HG03342 (cell line): ENCODE results near the gene INPP4A.
"Not testable (repeated sequence)": the region's sequence is repeated elsewhere in the genome, so short reads cannot be mapped to it uniquely, and the experiment has no call there.

Source experiments
- ATAC-seq: cut with Tn5 transposase; IDR thresholded peaks from one replicate; pipeline ENCODE4 v1.9.1; 2021; ENCODE audit warnings: mild to moderate bottlenecking, moderate library complexity; ENCODE audit not compliant: unreplicated experiment

Gene INPP4A

DNA sequence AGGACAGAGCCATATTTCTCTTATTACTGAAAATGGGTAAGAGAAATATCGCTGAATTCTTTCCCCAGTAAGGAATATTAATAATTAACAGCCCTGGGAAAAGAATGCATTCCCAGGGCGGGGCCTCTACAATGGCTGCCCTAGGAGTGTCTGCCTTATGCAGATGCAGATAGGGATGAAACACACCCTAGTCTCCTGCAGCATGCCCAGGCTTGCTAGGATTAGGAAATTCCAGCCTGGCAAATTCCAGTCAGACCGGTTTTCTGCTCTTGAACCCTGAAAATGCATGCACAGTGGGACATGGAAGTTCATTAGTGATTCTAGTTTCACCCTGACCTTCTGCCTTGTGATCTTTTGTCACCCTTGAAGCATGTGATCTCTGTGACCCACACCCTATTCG lies 9.0 kb upstream of the INPP4A start:
- ATAC-seq = not testable (repeated sequence)

DNA sequence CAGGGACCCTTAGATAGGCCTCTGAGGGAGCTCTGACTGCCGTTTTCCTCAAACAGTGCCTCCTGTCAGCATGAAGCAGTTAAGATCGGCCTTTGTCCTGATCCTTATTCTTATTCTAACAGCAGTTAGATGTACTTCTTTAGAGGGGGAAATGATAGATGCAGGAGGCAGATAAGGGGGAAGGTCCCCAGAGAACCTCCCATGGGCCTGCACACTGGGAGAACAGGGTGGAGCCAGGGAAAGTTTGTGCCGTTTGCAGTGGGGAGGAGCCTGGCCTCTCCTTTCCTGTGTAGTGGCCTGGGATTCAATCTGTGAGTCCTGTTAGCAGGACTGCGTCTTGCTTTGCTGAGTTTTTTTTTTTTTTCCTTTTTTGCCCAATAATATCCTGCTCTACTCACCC lies 7.9 kb upstream of the INPP4A start:
- no peak for ATAC-seq

DNA sequence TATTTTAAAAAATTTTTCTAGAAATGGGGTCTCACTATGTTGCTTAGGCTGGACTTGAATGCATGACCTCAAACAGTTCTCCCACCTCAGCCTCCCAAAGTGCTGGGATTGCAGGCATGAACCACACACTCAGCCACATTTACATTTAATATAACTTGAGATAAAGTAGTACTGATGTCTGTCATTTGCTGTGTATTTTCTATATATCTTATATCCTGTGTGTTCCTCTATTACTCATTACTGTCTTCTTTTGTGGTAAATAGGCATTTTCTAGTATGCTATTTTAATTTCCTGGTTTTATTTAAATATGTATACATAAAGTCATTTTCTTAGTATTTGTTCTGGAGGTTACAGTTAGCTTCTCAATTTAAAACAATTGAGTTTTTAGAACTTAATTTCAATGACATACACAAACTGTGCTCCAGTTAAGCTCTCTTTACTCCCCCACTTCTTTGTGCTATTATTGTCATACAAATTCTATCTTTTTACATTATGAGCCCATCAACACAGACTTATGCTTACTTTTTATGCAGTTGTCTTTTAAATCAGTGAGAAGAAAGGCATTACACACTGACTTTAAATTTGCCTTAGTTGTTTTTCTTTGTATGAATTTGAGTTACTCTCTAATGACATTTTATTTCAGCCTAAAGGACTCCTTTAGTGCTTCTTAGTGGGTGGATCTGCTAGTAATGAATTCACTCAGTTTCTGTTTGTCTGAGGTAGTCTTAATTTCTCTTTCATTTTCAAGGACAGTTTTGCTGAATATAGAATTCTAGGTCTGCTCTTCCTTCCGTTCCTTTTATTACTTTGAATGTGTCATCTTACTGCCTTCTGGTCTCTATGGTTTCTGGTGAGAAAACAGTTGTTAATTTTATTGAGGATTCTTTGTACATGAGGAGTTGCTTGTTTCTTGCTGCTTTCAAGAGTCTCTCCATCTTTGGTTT lies 6.2 kb upstream of the INPP4A start:
- ATAC-seq = peak; percentile 92

DNA sequence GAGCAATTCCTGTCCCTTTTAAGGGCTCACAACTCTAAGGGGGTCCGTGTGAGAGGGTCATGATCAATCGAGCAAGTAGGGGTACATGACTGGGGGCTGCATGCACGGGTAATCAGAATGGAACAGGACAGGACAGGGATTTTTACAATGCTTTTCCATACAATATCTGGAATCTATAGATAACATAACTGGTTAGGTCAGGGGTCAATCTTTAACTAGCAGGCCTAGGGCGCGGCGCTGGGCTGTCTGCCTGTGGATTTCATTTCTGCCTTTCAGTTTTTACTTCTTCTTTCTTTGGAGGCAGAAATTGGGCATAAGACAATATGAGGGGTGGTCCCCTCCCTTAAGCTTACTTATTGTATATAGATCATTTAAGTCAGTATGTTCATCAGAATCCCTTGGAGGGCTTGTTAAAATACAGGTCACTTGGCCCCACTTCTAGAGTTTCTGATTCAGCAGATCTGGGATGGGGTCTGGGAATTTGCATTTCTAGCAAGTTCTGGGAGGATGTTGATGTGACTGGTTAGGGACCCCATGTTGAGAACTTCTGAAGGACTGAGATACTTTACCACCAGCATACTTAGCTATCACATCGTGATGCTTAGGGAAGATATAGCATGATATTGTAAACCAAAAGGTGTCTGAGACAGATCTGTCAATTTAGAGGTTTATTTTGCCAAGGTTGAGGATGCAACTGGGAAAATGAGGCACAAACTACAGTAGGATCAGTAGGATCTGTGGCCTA lies 2.8 kb upstream of the INPP4A start:
- ATAC-seq = no peak

DNA sequence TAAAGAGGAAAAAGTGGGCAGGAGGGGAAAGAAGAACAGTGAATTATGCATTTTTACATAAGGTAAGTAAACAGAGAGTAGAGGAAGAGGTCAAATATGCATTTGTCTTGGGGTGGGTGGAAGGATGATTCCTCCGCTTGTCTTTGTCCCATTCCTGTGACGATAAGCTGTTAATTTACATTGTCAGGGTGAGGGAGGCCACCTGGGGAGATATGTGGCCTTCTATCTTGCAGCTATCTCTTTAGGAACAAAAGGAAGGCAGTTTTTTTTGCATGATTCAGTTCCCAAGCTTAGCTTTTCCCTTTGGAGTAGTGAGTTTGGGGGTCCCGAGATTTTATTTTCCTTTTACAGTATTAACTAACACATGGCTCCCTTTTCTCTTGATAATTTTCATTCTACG lies 2.2 kb upstream of the INPP4A start:
- no peak for ATAC-seq

DNA sequence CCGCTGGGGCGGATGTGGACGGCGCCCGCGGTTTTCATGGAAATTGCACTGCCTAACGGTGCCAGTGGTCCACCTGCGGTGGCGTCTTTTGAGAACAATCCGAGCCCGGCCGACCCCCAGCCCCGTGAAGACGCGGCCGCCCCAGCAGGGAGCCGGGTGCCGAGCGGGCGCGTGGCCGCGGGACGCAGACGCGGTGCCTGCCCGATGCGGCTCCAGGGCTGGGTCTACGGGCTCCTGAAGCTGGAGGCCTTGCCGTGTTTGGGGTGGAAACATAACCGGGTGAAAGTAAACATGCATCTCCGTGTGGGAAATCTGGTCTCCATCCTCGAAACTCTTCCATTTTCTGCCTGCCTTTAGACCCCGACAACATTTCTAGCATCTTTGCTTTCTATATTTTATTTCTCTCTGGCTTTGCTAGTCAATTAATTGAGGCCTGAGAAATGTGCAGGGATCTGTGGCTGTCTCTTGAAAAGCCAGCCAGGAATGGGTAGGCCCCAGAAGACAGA lies 572 bp downstream of the INPP4A start:
- peak; percentile 31 for ATAC-seq

DNA sequence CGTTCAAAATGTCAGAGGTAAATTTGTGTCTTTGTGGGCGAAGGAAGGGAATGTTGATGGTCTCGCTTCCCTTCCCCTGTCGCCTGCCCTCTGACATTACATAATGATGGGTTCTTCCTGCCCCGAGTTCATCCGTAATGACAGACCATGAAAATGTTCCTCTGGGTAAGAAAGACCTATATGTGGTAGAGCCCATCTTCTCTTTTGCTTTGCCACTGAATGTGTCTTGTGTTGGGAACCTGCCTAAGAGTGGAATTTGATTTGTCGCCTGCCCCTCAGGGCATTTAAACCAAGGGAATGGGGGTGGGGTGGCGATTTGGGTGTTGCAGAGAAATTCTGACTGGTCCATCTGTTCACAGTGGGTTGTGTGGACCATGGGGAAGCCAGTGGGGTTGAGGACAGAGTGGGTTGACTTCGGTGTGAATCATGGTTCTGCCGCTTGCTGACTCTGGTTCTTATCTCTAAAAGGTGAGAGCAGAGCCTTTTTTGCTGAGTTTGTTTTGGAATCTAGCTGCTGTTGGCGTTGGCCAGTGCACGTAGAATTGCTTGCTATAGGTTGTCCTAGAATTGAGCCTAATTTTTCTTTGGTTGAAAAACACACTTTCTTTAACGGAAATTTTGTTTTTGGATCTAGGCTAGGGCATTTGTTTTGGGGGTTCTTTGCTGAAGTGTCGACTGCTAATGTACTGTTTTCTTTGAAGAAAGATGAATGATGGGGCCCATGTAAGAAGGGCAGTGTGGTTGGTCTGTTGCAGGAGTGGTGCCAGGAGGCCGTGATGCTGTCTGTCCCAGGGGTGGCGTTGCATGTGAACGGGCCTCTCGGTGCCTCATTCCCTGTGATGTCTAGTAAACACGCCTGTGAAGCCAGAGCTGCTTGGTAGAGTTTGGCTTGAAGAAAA lies 1.3 kb downstream of the INPP4A start:
- ATAC-seq = no peak

DNA sequence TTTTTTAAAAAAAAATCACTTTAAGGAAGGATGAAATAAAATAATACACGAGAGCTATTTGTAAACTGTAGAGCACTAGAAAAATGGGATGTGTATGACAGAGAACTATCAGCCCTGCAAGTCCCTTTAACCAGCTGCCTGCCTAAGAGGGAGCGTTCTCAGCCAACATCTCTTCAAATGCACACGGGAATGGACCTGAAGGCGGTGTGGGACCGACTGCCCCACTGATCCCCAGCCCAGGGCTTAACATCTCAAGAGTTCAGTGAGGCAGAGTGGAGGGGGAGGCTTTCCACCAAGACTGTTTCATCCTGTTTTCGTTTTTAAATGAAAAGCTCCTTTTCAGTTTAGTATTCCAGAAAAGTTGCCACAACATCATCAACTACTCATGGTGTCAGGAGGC lies 2.2 kb downstream of the INPP4A start:
- ATAC-seq = no peak

DNA sequence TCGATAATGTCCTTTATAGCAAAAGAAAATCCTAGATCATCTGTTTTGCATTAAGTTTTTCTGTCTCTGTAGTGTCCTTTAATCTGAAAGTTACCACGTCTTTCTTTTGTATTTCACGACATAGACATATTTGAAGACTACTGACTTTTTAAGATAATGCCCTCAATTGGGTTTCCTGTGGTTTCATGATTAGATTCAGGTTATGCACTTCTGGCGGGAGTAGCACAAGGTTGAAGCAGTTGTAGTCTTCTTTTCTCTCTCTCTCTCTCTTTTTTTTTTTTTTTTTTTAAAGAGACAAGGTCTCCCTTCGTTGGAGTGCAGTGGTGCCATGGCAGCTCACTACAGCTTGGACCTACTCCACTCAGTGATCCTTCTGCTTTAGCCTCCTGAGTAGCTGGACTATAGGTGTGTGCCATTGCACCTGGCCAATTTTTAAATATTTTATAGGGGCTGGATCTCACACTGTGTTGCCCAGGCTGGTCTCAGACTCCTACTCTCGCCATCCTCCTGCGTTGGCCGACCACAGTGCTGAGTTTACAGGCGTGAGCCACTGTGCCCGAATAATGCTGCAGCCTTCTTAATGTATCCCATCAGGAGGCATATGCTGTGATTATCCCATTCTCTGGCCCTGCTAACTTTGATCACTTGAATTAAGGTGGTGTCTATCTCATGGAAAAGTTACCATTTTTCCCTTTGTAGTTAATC lies 3.9 kb downstream of the INPP4A start:
- ATAC-seq = no peak

DNA sequence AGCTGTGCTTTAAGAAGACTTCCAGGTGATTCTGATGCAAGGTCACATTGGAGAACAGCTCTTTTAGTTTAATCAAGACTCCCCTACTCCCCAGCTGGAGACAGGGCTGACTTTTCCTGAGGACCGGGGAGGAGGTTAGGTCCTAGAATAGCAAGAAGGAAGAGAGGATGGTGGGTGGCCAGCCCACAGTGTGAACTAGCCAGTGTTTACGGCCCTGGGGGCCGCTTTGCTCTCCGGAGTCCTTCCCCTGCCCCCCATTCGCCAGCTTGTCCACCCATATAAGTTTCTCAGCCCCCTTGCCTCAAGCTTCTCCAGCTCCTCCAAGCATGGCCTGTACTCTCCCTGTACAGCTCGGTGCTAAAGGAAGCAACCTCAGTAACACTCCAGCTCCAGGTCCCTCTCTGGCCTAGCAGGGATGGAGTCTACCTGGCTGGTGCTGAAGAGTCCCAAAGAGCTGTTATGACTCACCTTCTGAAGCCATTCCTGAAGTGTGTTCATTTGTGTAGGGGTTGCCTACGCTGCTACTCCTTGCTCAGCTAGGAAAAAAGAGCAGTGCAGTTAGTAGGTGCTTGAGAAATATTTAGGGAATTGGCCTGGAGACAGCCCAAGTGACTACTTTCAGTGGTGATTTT lies 7.9 kb downstream of the INPP4A start:
- no peak for ATAC-seq

DNA sequence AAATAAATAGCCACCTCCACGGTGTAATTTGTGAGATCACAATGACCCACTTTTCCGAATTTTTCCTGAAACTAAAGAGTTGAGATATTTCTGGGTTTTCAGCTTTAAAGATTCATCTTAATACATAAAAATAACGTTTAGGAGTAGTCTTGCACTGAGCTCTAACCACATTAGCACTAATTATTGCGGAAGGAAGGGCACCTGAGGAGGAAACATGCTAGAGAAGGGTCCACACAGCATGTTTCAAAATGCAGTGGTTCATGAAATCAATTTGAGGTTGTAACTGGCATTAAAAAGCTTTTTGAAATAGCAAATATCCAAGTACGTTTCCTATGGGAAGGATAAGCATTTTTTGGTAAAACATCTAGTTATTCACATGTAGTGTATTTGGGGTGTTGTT lies 8.4 kb downstream of the INPP4A start:
- no peak for ATAC-seq

DNA sequence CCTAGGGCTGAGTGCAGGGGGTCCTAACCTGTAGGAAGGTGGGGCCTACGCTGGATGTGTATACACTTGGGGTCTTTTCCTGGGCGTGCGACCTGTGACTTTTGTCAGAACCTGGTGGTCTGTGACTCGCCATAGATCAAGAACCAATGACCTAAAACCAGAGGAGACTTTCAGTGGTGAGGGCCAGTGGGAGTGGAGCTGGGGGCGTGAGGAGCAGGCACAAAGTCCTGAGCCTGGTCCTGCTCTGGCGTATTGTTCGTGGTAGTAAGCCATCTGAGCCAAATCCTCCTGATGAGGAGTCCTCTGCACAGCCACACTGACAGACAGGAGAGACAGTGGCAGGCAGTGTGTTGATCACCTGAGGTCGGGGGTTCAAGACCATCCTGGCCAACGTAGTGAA lies 8.9 kb downstream of the INPP4A start:
- no peak for ATAC-seq

DNA sequence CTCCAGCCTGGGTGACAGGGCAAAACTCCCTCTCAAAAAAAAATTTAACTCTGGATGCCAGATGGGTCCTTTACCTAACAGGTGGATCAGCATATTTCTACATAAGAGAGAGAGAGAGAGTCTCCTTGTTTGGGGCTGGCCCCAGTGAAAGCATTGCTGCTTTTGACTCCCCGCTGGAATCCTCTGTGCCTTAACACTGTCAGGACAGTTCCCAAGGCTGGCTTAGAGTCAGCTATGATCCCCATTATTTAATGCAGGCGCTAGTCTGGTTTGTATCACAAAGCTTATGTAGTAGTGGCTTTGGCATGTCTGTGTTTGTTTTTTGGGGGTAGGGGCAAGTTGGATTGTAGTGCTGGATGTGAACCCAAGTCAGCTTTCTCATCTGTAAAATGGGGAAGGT lies 9.4 kb downstream of the INPP4A start:
- no peak for ATAC-seq

DNA sequence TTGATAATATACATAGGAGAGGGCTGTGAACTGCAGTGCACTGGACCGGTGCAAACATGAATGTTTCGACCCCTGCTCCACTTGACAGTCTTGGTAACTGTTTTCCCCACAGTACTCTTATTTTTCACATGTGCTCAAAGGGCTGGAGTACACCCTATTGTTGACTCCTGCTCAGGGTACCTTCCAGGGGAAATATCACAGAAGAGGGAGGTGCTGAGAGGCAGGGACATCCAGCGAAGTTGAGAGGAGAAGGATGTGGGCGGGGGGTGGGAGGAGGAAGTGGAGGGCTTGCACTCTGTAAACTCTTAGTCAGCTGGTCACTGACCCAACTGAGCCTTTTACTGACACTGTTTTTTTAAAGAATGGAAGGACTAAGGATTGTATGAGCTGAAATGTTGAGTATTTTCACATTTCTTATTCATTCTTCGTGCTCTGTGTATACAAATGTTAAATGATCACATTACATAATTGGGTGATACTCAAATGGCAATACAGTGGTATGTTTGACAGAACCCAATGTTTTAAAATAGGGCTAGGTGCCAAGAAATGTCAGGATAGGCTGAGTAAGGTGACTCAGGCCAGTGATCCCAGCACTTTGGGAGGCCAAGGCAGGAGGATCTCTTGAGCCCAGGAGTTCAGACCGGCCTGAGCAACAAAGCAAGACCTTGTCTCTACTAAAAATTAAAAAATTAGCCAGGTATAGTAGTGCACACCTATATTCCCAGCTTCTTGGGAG lies 10.0 kb downstream of the INPP4A start:
- no peak for ATAC-seq

DNA sequence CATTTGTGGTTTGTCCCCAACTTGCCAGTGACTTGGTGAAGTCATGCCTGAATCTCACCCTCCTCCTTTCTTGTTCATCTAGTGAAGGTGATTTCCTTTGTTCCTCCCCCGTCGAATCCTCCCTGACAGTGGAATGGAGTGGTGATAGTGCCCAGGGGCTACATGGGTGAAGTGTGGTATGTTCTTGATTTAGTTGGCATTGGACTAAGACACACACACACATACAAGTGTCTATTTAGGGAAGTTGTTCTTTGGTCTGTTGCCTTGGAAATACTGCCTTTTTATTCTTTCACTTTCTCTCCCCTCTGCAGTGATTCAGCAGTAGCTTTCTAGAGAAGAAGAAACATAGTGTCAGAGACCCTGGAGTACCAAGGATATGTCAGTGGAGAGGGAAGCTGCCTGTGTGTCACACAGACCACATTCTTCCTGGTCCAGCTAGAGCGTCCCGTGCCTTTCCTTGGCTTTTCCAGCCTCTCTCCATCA lies 10.9 kb downstream of the INPP4A start:
- peak; percentile 49 for ATAC-seq

DNA sequence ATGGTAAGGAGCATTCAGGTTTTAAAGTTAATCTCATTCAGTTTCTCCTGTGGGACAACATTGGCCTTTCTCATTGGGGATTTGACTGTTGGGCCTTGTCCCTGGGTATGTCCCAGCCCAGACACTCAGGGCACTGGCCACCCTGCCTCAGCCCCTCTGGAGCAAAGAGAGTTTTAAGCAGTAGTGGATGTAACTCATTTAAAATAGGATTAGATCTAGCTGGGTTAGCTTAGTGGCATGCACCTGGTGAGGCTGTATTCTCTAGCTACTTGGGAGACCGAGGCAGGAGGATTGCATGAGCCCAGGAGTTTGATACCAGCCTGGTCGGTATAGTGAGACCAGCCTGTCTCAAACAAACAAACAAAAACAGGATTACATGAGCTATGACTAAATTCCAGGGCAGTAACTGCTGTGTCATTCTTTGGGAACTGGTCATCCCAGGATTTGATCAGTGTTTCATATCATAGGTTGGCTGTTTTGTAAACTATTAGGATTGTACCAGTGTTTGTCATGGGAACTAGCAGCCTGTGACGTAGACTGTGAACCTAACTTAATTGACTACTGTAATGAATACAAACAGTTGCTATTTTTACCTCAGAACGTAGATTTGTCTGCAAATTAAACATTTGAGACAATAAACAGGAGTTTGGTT lies 12.5 kb downstream of the INPP4A start:
- ATAC-seq = no peak

DNA sequence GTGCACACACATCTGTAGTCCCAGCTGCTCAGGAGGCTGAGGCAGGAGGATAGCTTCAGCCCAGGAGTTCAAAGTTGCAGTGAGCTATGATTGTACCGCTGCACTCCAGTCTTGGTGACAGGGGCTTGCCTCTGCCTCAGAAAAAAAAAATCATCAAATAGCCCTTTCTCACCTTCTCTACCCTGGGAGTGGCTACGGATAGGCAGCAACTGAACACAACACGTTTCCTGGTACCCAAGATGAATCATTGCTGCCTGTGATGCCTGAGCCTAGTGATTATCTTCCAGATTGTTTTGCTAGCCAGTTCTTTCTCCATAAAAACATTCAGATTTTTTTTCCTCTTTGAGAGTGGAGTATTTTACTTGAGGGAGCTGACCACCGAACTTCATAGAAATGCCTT lies 13.5 kb downstream of the INPP4A start:
- ATAC-seq = no peak

DNA sequence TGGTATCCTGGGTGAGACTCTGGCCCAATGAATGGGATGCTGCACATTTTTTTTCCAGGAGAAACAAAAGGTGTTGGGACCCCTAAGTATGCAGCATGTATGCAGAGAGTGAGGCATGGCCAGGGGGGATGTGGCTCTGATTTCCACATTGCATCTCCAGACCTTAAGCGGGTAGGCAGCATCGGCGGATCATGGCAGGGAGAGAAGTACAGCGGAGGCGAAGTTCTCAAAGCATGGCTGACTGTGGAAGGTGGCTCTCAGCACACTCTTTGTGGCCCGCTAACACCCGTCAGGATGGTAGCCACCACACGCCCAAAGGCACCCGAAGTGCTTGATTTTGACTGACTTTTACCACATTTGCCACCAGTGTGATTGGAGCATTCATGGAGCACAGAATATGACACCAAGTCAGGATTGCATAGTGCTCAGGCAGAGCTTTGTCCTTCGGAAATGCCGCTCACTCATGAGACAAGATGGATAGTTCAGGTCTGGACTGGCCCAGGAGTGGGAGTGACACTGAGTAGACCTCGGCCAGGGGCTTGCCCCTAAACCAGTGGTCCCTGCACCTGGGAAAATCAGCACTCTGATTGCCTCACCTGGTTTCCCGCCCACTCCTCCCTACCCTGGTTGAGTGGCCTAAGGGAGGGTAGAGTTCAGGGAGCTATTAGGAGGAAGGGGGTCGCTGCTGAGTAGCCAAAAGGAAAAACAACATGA lies 14.2 kb downstream of the INPP4A start:
- ATAC-seq = no peak
